IMR-90 (cell line): ENCODE results near the gene NKX2-3.

Source experiments
- BHLHE40 ChIP-seq: fragments of 150-350 bp; IDR thresholded peaks from 2 replicates; pipeline ENCODE4 v1.6.1; 2016; ENCODE audit warnings: mild to moderate bottlenecking, low read depth, low read length
- CEBPB ChIP-seq: IDR thresholded peaks from 2 replicates; pipeline ENCODE4 v1.6.1; 2012; ENCODE audit warnings: low read depth, low read length, improper control_type of control experiment
- CTCF ChIP-seq: conservative IDR thresholded peaks from 2 replicates; pipeline ENCODE4 v1.5.1; 2012; ENCODE audit warnings: mild to moderate bottlenecking, low read depth, low read length, improper control_type of control experiment
- ELK1 ChIP-seq: fragments of 150-350 bp; IDR thresholded peaks from 2 replicates; pipeline ENCODE4 v1.6.1; 2016; ENCODE audit warnings: low read depth, mild to moderate bottlenecking, low read length, moderate library complexity, borderline replicate concordance
- FOS ChIP-seq: fragments of 150-350 bp; IDR thresholded peaks from 2 replicates; pipeline ENCODE4 v1.6.1; 2016; ENCODE audit warnings: low read depth, low read length
- MAFK ChIP-seq: IDR thresholded peaks from 2 replicates; pipeline ENCODE4 v1.6.1; 2012; ENCODE audit warnings: low read depth, low read length, improper control_type of control experiment
- MAZ ChIP-seq: IDR thresholded peaks from 2 replicates; pipeline ENCODE4 v1.6.1; 2012; ENCODE audit warnings: low read depth, mild to moderate bottlenecking, low read length, improper control_type of control experiment, moderate library complexity, borderline replicate concordance
- MXI1 ChIP-seq: IDR thresholded peaks from 2 replicates; pipeline ENCODE4 v1.6.1; 2012; ENCODE audit warnings: low read depth, mild to moderate bottlenecking, low read length, moderate library complexity, borderline replicate concordance
- NFE2L2 ChIP-seq: fragments of 150-350 bp; IDR thresholded peaks from 2 replicates; pipeline ENCODE4 v1.6.1; 2016; ENCODE audit warnings: low read depth, mild to moderate bottlenecking, low read length
- POLR2A ChIP-seq: IDR thresholded peaks from 2 replicates; pipeline ENCODE4 v1.6.1; 2012; ENCODE audit warnings: mild to moderate bottlenecking, low read depth, low read length
- RAD21 ChIP-seq: IDR thresholded peaks from 2 replicates; pipeline ENCODE4 v1.6.1; 2012; ENCODE audit warnings: low read length, improper control_type of control experiment
- RCOR1 ChIP-seq: IDR thresholded peaks from 2 replicates; pipeline ENCODE4 v1.6.1; 2012; ENCODE audit warnings: mild to moderate bottlenecking, low read length, improper control_type of control experiment; ENCODE audit not compliant: insufficient replicate concordance
- SMC3 ChIP-seq: fragments of 150-350 bp; IDR thresholded peaks from 2 replicates; pipeline ENCODE4 v1.6.1; 2016; ENCODE audit warnings: low read depth, mild to moderate bottlenecking, antibody characterized with exemption, low read length, moderate library complexity
- USF2 ChIP-seq: fragments of 150-350 bp; IDR thresholded peaks from 2 replicates; pipeline ENCODE4 v1.6.1; 2017; ENCODE audit warnings: mild to moderate bottlenecking, antibody characterized with exemption, low read length, low read depth

- no peak for TF ChIP-seq CTCF
- TF ChIP-seq USF2: no peak
- no peak for TF ChIP-seq POLR2A
- no peak for TF ChIP-seq MAZ
- no peak for TF ChIP-seq RCOR1
- TF ChIP-seq RAD21: no peak
- no peak for TF ChIP-seq CEBPB
- TF ChIP-seq FOS: no peak
- no peak for TF ChIP-seq MAFK
- no peak for TF ChIP-seq BHLHE40
- TF ChIP-seq SMC3: no peak
- no peak for TF ChIP-seq ELK1
- no peak for TF ChIP-seq NFE2L2
- TF ChIP-seq MXI1: no peak
Observed at GRCh38 chr10:99527526-99528493, 4.9 kb upstream of the NKX2-3 start.
